ENCODE results near the gene FBXW7.

FBXW7 gene

DNA sequence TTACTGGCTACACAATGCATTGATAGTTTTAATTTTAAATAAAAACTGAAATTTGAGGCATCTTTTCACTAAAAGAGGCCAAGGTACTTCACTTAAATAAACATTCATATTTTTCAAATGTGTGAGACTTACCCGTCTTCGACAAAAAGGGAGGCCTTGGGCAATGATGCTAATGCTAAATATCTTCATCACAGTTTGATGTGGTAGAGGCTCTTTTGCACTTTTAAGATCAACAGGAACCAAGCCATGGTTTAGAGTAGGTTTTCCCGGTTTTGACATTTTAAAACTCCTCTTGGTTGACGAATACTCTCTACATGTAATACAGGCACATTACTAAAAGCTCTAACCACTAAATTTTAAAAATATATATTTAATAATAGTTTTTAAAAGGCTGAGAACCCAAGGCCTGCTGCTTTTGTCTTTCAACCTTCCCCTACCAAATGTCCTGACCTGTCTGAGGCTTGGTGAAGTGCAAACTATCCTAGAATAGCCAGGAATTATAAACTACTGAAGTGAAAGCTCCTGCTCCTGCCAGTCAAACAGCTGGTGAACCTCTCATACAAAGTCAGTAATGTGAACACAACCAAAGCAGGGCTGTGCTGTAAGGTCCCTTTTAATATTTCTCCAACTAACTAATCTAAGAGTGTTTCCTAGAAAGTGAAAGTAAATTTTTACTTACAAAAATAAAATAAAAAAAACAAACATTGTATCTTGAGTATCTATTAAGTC, 153.7 kb downstream of the FBXW7 start:
- no peaks in the 10 kb centered on the region for H3K9me3 ChIP-seq (ENCODE audit: control insufficient read depth, low read depth, low read length)
- no peak overlapping the region for H3K27ac ChIP-seq (ENCODE audit: low read length)
- no peak overlapping the region for H3K9ac ChIP-seq (ENCODE audit: low read length)
- no peaks in the 10 kb centered on the region for H3K36me3 ChIP-seq (ENCODE audit: control insufficient read depth, low read depth, low read length)
- no peak overlapping the region for H3K4me3 ChIP-seq (ENCODE audit: low read length)
- H3K4me1 ChIP-seq (ENCODE audit: control insufficient read depth, low read depth, low read length): peaks cover 8% of the 10 kb centered on the region
- no peaks in the 10 kb centered on the region for H3K27me3 ChIP-seq (ENCODE audit: control insufficient read depth, insufficient read depth, low read length)

- Histone ChIP-seq H3K27me3 (ENCODE audit: control insufficient read depth, insufficient read depth, low read length) (no peaks in the 10 kb centered on the region), H3K4me1 (ENCODE audit: control insufficient read depth, low read depth, low read length) (peaks cover 8% of the 10 kb centered on the region), H3K9ac (ENCODE audit: low read length) (no peak overlapping the region), H3K9me3 (ENCODE audit: control insufficient read depth, low read depth, low read length) (no peaks in the 10 kb centered on the region), H3K4me3 (ENCODE audit: low read length) (no peak overlapping the region), H3K27ac (ENCODE audit: low read length) (no peak overlapping the region), H3K36me3 (ENCODE audit: control insufficient read depth, low read depth, low read length) (no peaks in the 10 kb centered on the region)
These were observed 155.0 kb downstream of the FBXW7 start for GRCh38 chr4:152380919-152381318.

- H3K9me3 ChIP-seq (ENCODE audit: control insufficient read depth, low read depth, low read length): no peaks in the 10 kb centered on the region
- no peaks in the 10 kb centered on the region for H3K36me3 ChIP-seq (ENCODE audit: control insufficient read depth, low read depth, low read length)
- no peak overlapping the region for H3K9ac ChIP-seq (ENCODE audit: low read length)
- H3K27me3 ChIP-seq (ENCODE audit: control insufficient read depth, insufficient read depth, low read length): no peaks in the 10 kb centered on the region
- no peak overlapping the region for H3K4me3 ChIP-seq (ENCODE audit: low read length)
- peaks cover 8% of the 10 kb centered on the region for H3K4me1 ChIP-seq (ENCODE audit: control insufficient read depth, low read depth, low read length)
- no peak overlapping the region for H3K27ac ChIP-seq (ENCODE audit: low read length)
These were observed 155.7 kb downstream of the FBXW7 start for GRCh38 chr4:152380185-152380584.

GRCh38 chr4:152374606-152375285, 161.1 kb downstream of the FBXW7 start:
- no peaks in the 10 kb centered on the region for H3K4me1 ChIP-seq (ENCODE audit: control insufficient read depth, low read depth, low read length)
- H3K9ac ChIP-seq (ENCODE audit: low read length): no peak overlapping the region
- H3K9me3 ChIP-seq (ENCODE audit: control insufficient read depth, low read depth, low read length): no peaks in the 10 kb centered on the region
- H3K27me3 ChIP-seq (ENCODE audit: control insufficient read depth, insufficient read depth, low read length): no peaks in the 10 kb centered on the region
- H3K36me3 ChIP-seq (ENCODE audit: control insufficient read depth, low read depth, low read length): no peaks in the 10 kb centered on the region
- no peak overlapping the region for H3K27ac ChIP-seq (ENCODE audit: low read length)
- no peak overlapping the region for H3K4me3 ChIP-seq (ENCODE audit: low read length)

GRCh38 chr4:152374153-152374552, 161.7 kb downstream of the FBXW7 start:
- no peaks in the 10 kb centered on the region for H3K27me3 ChIP-seq (ENCODE audit: control insufficient read depth, insufficient read depth, low read length)
- H3K27ac ChIP-seq (ENCODE audit: low read length): no peak overlapping the region
- no peaks in the 10 kb centered on the region for H3K36me3 ChIP-seq (ENCODE audit: control insufficient read depth, low read depth, low read length)

GRCh38 chr4:152372444-152372843, 163.4 kb downstream of the FBXW7 start:
- H3K27me3 ChIP-seq (ENCODE audit: control insufficient read depth, insufficient read depth, low read length): no peaks in the 10 kb centered on the region
- H3K4me3 ChIP-seq (ENCODE audit: low read length): no peak overlapping the region
- no peak overlapping the region for H3K9ac ChIP-seq (ENCODE audit: low read length)
- no peaks in the 10 kb centered on the region for H3K9me3 ChIP-seq (ENCODE audit: control insufficient read depth, low read depth, low read length)
- H3K4me1 ChIP-seq (ENCODE audit: control insufficient read depth, low read depth, low read length): no peaks in the 10 kb centered on the region
- no peaks in the 10 kb centered on the region for H3K36me3 ChIP-seq (ENCODE audit: control insufficient read depth, low read depth, low read length)
- H3K27ac ChIP-seq (ENCODE audit: low read length): no peak overlapping the region

More at GRCh38 chr4:152374153-152374552, 161.7 kb downstream of the FBXW7 start:
- H3K9me3 ChIP-seq (ENCODE audit: control insufficient read depth, low read depth, low read length): no peaks in the 10 kb centered on the region
- H3K9ac ChIP-seq (ENCODE audit: low read length): no peak overlapping the region
- H3K4me1 ChIP-seq (ENCODE audit: control insufficient read depth, low read depth, low read length): no peaks in the 10 kb centered on the region
- no peak overlapping the region for H3K4me3 ChIP-seq (ENCODE audit: low read length)

DNA sequence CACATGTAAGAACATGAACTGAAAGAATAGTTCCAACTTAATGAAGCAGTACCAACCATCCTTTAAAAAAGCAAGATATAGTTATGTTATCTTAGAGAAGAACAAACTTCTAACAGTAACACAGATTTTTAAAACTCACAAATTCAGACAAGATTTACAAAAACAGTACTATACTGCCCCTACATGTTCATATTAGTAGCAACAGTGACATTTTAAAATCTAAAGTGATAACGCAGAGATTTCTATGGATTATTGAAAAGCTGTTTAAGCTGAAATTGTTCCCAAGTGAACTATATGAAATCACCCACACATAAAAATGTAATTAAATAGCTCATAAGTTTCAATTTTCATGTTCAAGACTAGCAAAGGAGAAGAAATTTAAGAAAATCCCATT, 166.0 kb downstream of the FBXW7 start:
- no peaks in the 10 kb centered on the region for H3K36me3 ChIP-seq (ENCODE audit: control insufficient read depth, low read depth, low read length)
- H3K27ac ChIP-seq (ENCODE audit: low read length): no peak overlapping the region
- H3K27me3 ChIP-seq (ENCODE audit: control insufficient read depth, insufficient read depth, low read length): no peaks in the 10 kb centered on the region
- no peaks in the 10 kb centered on the region for H3K4me1 ChIP-seq (ENCODE audit: control insufficient read depth, low read depth, low read length)
- no peak overlapping the region for H3K9ac ChIP-seq (ENCODE audit: low read length)
- H3K4me3 ChIP-seq (ENCODE audit: low read length): no peak overlapping the region
- H3K9me3 ChIP-seq (ENCODE audit: control insufficient read depth, low read depth, low read length): no peaks in the 10 kb centered on the region

DNA sequence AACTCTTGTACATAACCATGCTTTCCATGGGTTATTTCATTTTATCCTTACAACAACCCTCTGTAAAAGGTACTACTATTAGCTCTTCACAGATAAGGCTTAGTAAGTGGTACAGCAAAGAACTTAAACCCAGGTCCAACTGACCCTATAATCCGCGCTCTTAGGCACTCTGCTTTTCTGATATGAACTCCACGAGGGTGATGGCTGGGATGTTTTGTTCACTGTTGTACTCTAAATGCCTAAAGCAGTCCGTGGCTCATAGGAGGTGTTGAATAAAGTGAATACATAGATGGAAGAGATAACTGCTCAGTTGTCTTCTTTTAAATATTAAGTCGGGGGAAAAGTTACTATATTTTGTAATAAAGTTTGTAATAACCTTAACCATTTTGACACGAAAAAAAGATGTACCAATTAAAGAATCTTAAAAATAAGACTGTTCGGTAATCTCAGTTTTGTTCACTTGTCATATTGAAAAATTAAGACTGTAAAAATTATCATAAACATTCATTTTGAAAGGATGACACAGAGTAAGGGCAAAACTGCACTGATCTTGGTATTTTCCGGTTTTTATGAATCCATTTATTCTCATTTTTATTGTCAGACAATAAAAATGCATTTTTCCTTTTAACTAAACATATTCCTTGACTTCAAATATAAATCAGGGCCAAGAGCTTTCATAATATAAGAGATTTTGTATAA, 166.5 kb downstream of the FBXW7 start:
- no peaks in the 10 kb centered on the region for H3K4me1 ChIP-seq (ENCODE audit: control insufficient read depth, low read depth, low read length)
- no peak overlapping the region for H3K27ac ChIP-seq (ENCODE audit: low read length)
- H3K9ac ChIP-seq (ENCODE audit: low read length): no peak overlapping the region
- H3K27me3 ChIP-seq (ENCODE audit: control insufficient read depth, insufficient read depth, low read length): no peaks in the 10 kb centered on the region
- no peaks in the 10 kb centered on the region for H3K9me3 ChIP-seq (ENCODE audit: control insufficient read depth, low read depth, low read length)
- H3K4me3 ChIP-seq (ENCODE audit: low read length): no peak overlapping the region
- H3K36me3 ChIP-seq (ENCODE audit: control insufficient read depth, low read depth, low read length): no peaks in the 10 kb centered on the region

DNA sequence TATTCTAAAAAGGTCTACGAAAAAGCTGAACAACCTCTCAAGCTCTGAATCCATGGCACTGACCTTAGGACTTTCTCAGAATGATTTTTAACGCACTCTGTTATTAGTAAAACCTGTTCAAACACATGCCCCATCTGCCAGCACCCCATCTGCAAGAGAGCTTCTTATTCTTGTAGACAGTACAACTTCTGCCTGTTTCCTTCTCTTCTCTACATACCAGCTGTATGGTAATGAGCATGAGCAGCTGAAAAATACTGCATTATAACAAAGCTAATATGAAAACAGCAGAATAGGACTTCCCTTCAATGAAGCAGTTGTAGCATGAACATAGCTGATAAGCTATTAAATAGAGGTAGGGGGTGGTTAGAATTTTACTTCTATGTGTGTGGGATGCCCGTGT, 167.9 kb downstream of the FBXW7 start:
- no peaks in the 10 kb centered on the region for H3K27me3 ChIP-seq (ENCODE audit: control insufficient read depth, insufficient read depth, low read length)
- H3K4me1 ChIP-seq (ENCODE audit: control insufficient read depth, low read depth, low read length): no peaks in the 10 kb centered on the region
- H3K36me3 ChIP-seq (ENCODE audit: control insufficient read depth, low read depth, low read length): no peaks in the 10 kb centered on the region
- no peaks in the 10 kb centered on the region for H3K9me3 ChIP-seq (ENCODE audit: control insufficient read depth, low read depth, low read length)
- H3K4me3 ChIP-seq (ENCODE audit: low read length): no peak overlapping the region
- H3K9ac ChIP-seq (ENCODE audit: low read length): no peak overlapping the region
- H3K27ac ChIP-seq (ENCODE audit: low read length): no peak overlapping the region

- H3K36me3 ChIP-seq (ENCODE audit: control insufficient read depth, low read depth, low read length): no peaks in the 10 kb centered on the region
These were observed 171.0 kb downstream of the FBXW7 start for GRCh38 chr4:152364883-152365282.

DNA sequence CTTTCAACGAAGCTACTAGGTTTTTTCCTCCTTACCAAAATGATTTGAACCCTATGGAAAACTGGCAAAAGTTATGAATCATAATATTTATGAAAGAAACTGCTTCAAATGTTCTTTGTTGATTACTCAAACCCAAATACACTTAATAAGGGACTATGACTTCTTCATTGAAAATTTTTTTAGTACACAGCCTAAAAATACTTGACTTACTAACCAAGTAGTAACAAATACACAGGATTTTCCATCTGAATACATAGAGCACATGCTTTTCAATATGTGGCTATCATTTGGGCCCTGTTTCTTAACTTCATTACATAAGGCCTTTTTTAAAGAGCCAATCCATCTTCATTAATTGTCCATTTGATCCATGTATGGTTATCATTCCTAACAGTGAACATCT, 171.5 kb downstream of the FBXW7 start:
- H3K36me3 ChIP-seq (ENCODE audit: control insufficient read depth, low read depth, low read length): no peaks in the 10 kb centered on the region
- no peak overlapping the region for H3K4me3 ChIP-seq (ENCODE audit: low read length)
- no peak overlapping the region for H3K9ac ChIP-seq (ENCODE audit: low read length)
- no peaks in the 10 kb centered on the region for H3K27me3 ChIP-seq (ENCODE audit: control insufficient read depth, insufficient read depth, low read length)
- H3K9me3 ChIP-seq (ENCODE audit: control insufficient read depth, low read depth, low read length): no peaks in the 10 kb centered on the region
- no peak overlapping the region for H3K27ac ChIP-seq (ENCODE audit: low read length)
- H3K4me1 ChIP-seq (ENCODE audit: control insufficient read depth, low read depth, low read length): no peaks in the 10 kb centered on the region

More at GRCh38 chr4:152364883-152365282, 171.0 kb downstream of the FBXW7 start:
- Histone ChIP-seq H3K4me3 (ENCODE audit: low read length) (no peak overlapping the region), H3K27ac (ENCODE audit: low read length) (no peak overlapping the region), H3K9ac (ENCODE audit: low read length) (no peak overlapping the region), H3K4me1 (ENCODE audit: control insufficient read depth, low read depth, low read length) (no peaks in the 10 kb centered on the region), H3K9me3 (ENCODE audit: control insufficient read depth, low read depth, low read length) (no peaks in the 10 kb centered on the region), H3K27me3 (ENCODE audit: control insufficient read depth, insufficient read depth, low read length) (no peaks in the 10 kb centered on the region)
